Measurements from ENCODE around the gene CD83. TPM values are rescaled to one million over a fixed set of nuclear protein-coding genes. Genes with fewer than 3 reads are reported as not detected.

Gene CD83
- total RNA-seq, 1 experiment from 2014 or later = 7.0 TPM

DNA sequence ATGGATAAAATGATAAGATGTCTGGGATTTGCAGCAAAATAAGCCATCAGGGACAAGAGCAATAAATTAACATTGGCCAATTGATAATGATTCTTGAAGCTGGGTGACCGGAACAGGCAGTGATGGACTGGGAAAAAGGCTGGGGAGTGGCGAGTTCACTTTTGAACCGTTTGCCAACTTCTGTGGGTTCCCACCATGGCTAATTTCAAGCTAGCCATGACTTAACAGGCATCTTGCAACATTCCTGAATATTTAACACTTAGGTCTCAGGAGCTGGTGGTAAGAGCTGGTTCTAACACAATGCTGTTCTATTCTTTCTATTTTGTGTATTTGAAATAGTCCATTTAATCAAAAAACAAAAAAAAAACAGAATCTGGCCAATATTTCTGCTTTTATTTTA lies 37.6 kb upstream of the CD83 start:
- Mint-ChIP-seq H3K4me1 (peaks cover 15 to 20% of the 10 kb centered on the region in 2 experiments), H3K9me3 (no peaks in the 10 kb centered on the region; a peak in 1 of 5 replicates), H3K36me3 (ENCODE audit: insufficient read depth in 1 of 3, low read depth in 3 of 3) (no peaks in the 10 kb centered on the region), H3K27ac (no peak overlapping the region), H3K27me3 (ENCODE audit: low read depth) (no peaks in the 10 kb centered on the region; the same call in none of the 2 replicates), H3K4me3 (no peak overlapping the region)
- H3K14ac ChIP-seq (ENCODE audit: insufficient read depth, low read length) = no peak overlapping the region
- no peaks in the 10 kb centered on the region for H3K4me1 ChIP-seq (ENCODE audit: insufficient read depth, low read length)
- no peak overlapping the region for H3K56ac ChIP-seq (ENCODE audit: insufficient read length, low read depth, low read length)
- H3K27ac ChIP-seq (ENCODE audit: insufficient read length, low read depth, low read length) = no peak overlapping the region
- no CpG with 5 or more reads among the region's 3 CpGs for WGBS (ENCODE audit: extremely low coverage, insufficient read length, low lambda C conversion rate)
- H3K18ac ChIP-seq (ENCODE audit: insufficient read length, low read depth, low read length) = no peak overlapping the region
- H3K23me2 ChIP-seq (ENCODE audit: insufficient read length, low read depth, low read length, poor library complexity, severe bottlenecking) = no peaks in the 10 kb centered on the region
- no peak overlapping the region for H4K8ac ChIP-seq (replicated peaks; ENCODE audit: insufficient read length, low read depth, low read length)
- no peak overlapping the region for H4K5ac ChIP-seq (ENCODE audit: insufficient read length, low read depth, low read length)
- H2BK15ac ChIP-seq (ENCODE audit: low read depth, low read length) = no peak overlapping the region
- H2BK5ac ChIP-seq (ENCODE audit: insufficient read length, low read length) = no peak overlapping the region
- H2AFZ ChIP-seq (ENCODE audit: low read length) = no peak overlapping the region
- H3K9ac ChIP-seq (ENCODE audit: extremely low read depth, insufficient read length, low read length) = no peak overlapping the region
- no peaks in the 10 kb centered on the region for H3K79me1 ChIP-seq (ENCODE audit: insufficient read depth, low read depth, low read length, poor library complexity, severe bottlenecking)
- no peak overlapping the region for H2BK120ac ChIP-seq (ENCODE audit: low read depth, low read length, poor library complexity, severe bottlenecking)
- no peak overlapping the region for H2BK12ac ChIP-seq (ENCODE audit: insufficient read length, low read depth, low read length)
- no peaks in the 10 kb centered on the region for H3K79me2 ChIP-seq (ENCODE audit: insufficient read depth, low read length)
- H3K23ac ChIP-seq (ENCODE audit: insufficient read length, low read depth, low read length) = no peak overlapping the region
- no peaks in the 10 kb centered on the region for H4K20me1 ChIP-seq (ENCODE audit: control insufficient read depth, insufficient read depth, insufficient read length)
- H2AK5ac ChIP-seq (ENCODE audit: insufficient read length, low read length) = no peak overlapping the region
- H3K4me2 ChIP-seq (ENCODE audit: insufficient read depth, insufficient read length, low read length) = no peak overlapping the region
- no peak for DNase-seq
- no peak overlapping the region for H4K91ac ChIP-seq (ENCODE audit: insufficient read length, low read depth, low read length)
- no peak overlapping the region for H2BK20ac ChIP-seq (ENCODE audit: low read depth, low read length, poor library complexity, severe bottlenecking)
- no peaks in the 10 kb centered on the region; the same call in 1 of the 2 replicates for H3K27me3 ChIP-seq (ENCODE audit: insufficient read depth, low read length)
- no peak overlapping the region for H3T11ph ChIP-seq (ENCODE audit: low read length)
- TF ChIP-seq, protein P1, sequence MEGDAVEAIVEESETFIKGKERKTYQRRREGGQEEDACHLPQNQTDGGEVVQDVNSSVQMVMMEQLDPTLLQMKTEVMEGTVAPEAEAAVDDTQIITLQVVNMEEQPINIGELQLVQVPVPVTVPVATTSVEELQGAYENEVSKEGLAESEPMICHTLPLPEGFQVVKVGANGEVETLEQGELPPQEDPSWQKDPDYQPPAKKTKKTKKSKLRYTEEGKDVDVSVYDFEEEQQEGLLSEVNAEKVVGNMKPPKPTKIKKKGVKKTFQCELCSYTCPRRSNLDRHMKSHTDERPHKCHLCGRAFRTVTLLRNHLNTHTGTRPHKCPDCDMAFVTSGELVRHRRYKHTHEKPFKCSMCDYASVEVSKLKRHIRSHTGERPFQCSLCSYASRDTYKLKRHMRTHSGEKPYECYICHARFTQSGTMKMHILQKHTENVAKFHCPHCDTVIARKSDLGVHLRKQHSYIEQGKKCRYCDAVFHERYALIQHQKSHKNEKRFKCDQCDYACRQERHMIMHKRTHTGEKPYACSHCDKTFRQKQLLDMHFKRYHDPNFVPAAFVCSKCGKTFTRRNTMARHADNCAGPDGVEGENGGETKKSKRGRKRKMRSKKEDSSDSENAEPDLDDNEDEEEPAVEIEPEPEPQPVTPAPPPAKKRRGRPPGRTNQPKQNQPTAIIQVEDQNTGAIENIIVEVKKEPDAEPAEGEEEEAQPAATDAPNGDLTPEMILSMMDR (conservative IDR thresholded peaks at IDR 0.05) = no peak
- H3K9me3 ChIP-seq (ENCODE audit: control insufficient read depth, low read depth, low read length) = no peaks in the 10 kb centered on the region
- no peak overlapping the region for H3K4ac ChIP-seq (ENCODE audit: low read depth, low read length)
